ENCODE results near the gene ABCA6. TPM values are rescaled to one million over a fixed set of nuclear protein-coding genes. Genes with fewer than 3 reads are reported as not detected.
A peak's percentile ranks its signal among the peaks of the same experiment; 100 is the strongest.
"Not testable (repeated sequence)": the region's sequence is repeated elsewhere in the genome, so short reads cannot be mapped to it uniquely, and the experiment has no call there.

The ABCA6 gene
- total RNA-seq, 1 donor from 2014 or later, result 36.3 TPM

- no peak for ATAC-seq
- H3K4me1 ChIP-seq, result no peaks in the 10 kb centered on the region
- H3K36me3 ChIP-seq, result peaks cover 8% of the 10 kb centered on the region
- intact Hi-C loops (cut with DNase I), result no loop called here
- no peaks in the 10 kb centered on the region for H3K27me3 ChIP-seq
- TF ChIP-seq CTCF (IDR thresholded peaks at IDR 0.05), result no peak
- H3K4me3 ChIP-seq, result no peak overlapping the region
- no peak for DNase-seq
- H3K9me3 ChIP-seq, result no peaks in the 10 kb centered on the region
- H3K27ac ChIP-seq, result no peak overlapping the region
Observed at GRCh38 chr17:69176457-69176795, 34.7 kb upstream of the ABCA6 start.

DNA sequence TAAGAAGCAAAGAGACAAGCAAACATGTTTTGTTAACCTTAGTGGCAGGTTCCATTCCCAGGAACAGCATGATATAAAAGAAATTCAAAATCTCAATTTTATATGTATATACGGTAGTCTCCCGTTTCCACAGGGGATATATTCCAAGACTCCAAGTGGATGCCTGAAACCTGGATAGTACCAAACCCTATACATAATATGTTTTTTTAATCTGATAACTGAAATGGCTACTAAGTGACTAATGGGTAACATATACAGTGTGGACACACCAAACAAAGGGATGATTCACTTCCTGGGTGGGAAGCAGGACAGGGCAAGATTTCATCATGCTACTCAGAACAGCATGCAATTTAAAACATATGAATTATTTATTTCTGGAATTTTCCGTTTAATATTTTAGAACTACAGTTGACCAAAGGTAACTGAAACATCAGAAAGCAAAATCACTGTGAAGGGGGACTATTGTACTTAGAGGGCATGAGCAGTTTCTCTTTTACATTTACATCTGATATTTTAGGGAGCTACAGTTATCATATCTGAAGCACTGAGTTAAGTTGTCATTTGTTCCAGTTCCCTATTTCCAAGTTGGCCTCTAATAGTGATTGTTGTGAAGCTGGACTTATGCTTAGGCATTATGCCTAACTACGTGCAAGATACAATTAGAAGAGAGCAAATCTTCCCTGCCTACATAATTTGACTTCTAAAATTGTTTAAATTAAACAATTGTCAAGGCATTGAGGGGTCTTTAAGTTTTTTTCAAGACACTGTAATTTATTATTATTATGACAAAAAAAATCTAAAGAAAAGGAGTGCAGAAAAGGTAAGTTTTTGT is 34.1 kb upstream of the ABCA6 start:
- ATAC-seq, result peak; percentile 67
- no peak overlapping the region for H3K27ac ChIP-seq
- H3K9me3 ChIP-seq, result no peaks in the 10 kb centered on the region
- H3K27me3 ChIP-seq, result no peaks in the 10 kb centered on the region
- H3K36me3 ChIP-seq, result peaks cover 4% of the 10 kb centered on the region
- DNase-seq, result no peak
- no peak for TF ChIP-seq CTCF (IDR thresholded peaks at IDR 0.05)
- intact Hi-C loops (cut with DNase I), result no loop called here
- no peak overlapping the region for H3K4me3 ChIP-seq
- no peaks in the 10 kb centered on the region for H3K4me1 ChIP-seq

GRCh38 chr17:69175262-69175624 is 33.5 kb upstream of the ABCA6 start:
- Histone ChIP-seq H3K9me3 (no peaks in the 10 kb centered on the region), H3K27me3 (no peaks in the 10 kb centered on the region), H3K4me3 (no peak overlapping the region), H3K36me3 (peaks cover 4% of the 10 kb centered on the region), H3K27ac (no peak overlapping the region), H3K4me1 (no peaks in the 10 kb centered on the region)
- TF ChIP-seq CTCF (IDR thresholded peaks at IDR 0.05), result no peak
- intact Hi-C loops (cut with DNase I), result no loop called here
- no peak for ATAC-seq
- no peak for DNase-seq

DNA sequence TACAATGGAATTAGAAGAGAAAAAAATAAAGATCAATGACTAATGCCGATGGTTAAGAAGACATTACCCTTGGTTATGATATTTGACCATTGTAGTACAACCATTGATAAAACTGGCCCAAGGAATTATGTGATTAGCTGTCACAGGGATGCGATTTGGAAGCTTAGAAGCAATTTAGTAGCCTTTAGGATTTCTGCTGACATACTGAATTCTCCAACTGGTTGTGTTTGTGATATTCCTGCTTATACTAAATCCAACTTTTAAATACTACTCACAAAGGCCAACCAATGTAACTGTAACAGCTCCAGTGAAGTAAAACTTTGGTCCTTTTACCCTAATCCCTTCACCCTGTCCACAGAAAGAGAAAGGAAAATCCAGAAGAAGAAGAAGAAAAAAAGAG is 31.4 kb upstream of the ABCA6 start:
- DNase-seq, result no peak
- Histone ChIP-seq H3K36me3 (peaks cover 4% of the 10 kb centered on the region), H3K27me3 (no peaks in the 10 kb centered on the region), H3K9me3 (no peaks in the 10 kb centered on the region), H3K4me1 (no peaks in the 10 kb centered on the region), H3K27ac (no peak overlapping the region), H3K4me3 (no peak overlapping the region)
- intact Hi-C loops (cut with DNase I), result no loop called here
- no peak for TF ChIP-seq CTCF (IDR thresholded peaks at IDR 0.05)
- ATAC-seq, result no peak

- no peak overlapping the region for H3K27ac ChIP-seq
- TF ChIP-seq CTCF (IDR thresholded peaks at IDR 0.05), result no peak
- no peaks in the 10 kb centered on the region for H3K4me1 ChIP-seq
- ATAC-seq (no peak), DNase-seq (no peak)
- no peaks in the 10 kb centered on the region for H3K9me3 ChIP-seq
- intact Hi-C loops (cut with DNase I), result no loop called here
- H3K4me3 ChIP-seq, result no peak overlapping the region
- peaks cover 4% of the 10 kb centered on the region for H3K36me3 ChIP-seq
- no peaks in the 10 kb centered on the region for H3K27me3 ChIP-seq
Observed at GRCh38 chr17:69170377-69170776, 28.7 kb upstream of the ABCA6 start.

- H3K27ac ChIP-seq; intact Hi-C loops (cut with DNase I); H3K36me3 ChIP-seq; DNase-seq; H3K9me3 ChIP-seq; ATAC-seq; H3K4me3 ChIP-seq; H3K4me1 ChIP-seq; H3K27me3 ChIP-seq: not testable (repeated sequence)
Observed at GRCh38 chr17:69168642-69169041, 26.9 kb upstream of the ABCA6 start.
